DOHH2 (cell line): Measurements from ENCODE around the gene MC1R.

Source experiments
- H3F3A ChIP-seq: fragments of 200-600 bp; sonication (generic), shearing (Covaris generic); 2 replicates; pipeline ENCODE4 v1.6.0; 2016; ENCODE audit warnings: antibody characterized with exemption, mild to moderate bottlenecking; ENCODE audit not compliant: control insufficient read depth, insufficient read depth
- H3K27ac ChIP-seq: fragments of 200-600 bp; sonication (generic); 2 replicates; pipeline ENCODE4 v1.5.1; 2014; ENCODE audit warnings: low read depth, mild to moderate bottlenecking, low read length, moderate library complexity
- H3K27me3 ChIP-seq: fragments of 200-600 bp; sonication (generic); 2 replicates; pipeline ENCODE4 v1.6.1; 2014; ENCODE audit warnings: mild to moderate bottlenecking, low read length, mixed read lengths; ENCODE audit not compliant: control insufficient read depth
- H3K36me3 ChIP-seq: fragments of 200-600 bp; sonication (generic); 2 replicates; pipeline ENCODE4 v1.6.1; 2014; ENCODE audit warnings: mild to moderate bottlenecking, low read length, moderate library complexity, mixed read lengths; ENCODE audit not compliant: control insufficient read depth
- H3K4me1 ChIP-seq: fragments of 200-600 bp; sonication (generic); 2 replicates; pipeline ENCODE4 v1.6.1; 2014; ENCODE audit warnings: mild to moderate bottlenecking, low read length, mixed read lengths; ENCODE audit not compliant: control insufficient read depth
- H3K4me2 ChIP-seq: fragments of 200-600 bp; sonication (generic); 2 replicates; pipeline ENCODE4 v1.6.0; 2014; ENCODE audit warnings: mild to moderate bottlenecking, low read length, moderate library complexity
- H3K4me3 ChIP-seq: fragments of 200-600 bp; sonication (generic); 2 replicates; pipeline ENCODE4 v1.5.1; 2014; ENCODE audit warnings: mild to moderate bottlenecking, low read length, mixed read lengths
- H3K79me2 ChIP-seq: fragments of 200-600 bp; sonication (generic); 2 replicates; pipeline ENCODE4 v1.6.1; 2014; ENCODE audit warnings: mild to moderate bottlenecking, low read length, mixed read lengths; ENCODE audit not compliant: control insufficient read depth
- H3K9me2 ChIP-seq: fragments of 200-600 bp; sonication (generic); replicated peaks from 2 replicates; pipeline ENCODE4 v1.6.1; 2014; ENCODE audit warnings: mild to moderate bottlenecking, low read length, mixed read lengths; ENCODE audit not compliant: control insufficient read depth
- H3K9me3 ChIP-seq: fragments of 200-600 bp; sonication (generic); 2 replicates; pipeline ENCODE4 v1.6.1; 2014; ENCODE audit warnings: antibody characterized with exemption, low read length, mixed read lengths; ENCODE audit not compliant: control insufficient read depth, insufficient read depth
- H4K20me1 ChIP-seq: fragments of 200-600 bp; sonication (generic); 2 replicates; pipeline ENCODE4 v1.6.0; 2014; ENCODE audit warnings: low read depth, mild to moderate bottlenecking, antibody characterized with exemption, low read length, moderate library complexity; ENCODE audit not compliant: control insufficient read depth, insufficient read depth
- CTCF ChIP-seq: fragments of 200-600 bp; sonication (generic); IDR thresholded peaks from one replicate; pipeline ENCODE4 v1.5.1; 2014; ENCODE audit warnings: antibody characterized with exemption, mild to moderate bottlenecking, low read depth, low read length; ENCODE audit not compliant: poor library complexity, severe bottlenecking
- EZH2phosphoT487 ChIP-seq: fragments of 200-600 bp; sonication (generic); IDR thresholded peaks from 2 replicates; pipeline ENCODE4 v1.6.1; 2017; ENCODE audit warnings: borderline replicate concordance, mild to moderate bottlenecking, antibody characterized with exemption, low read length, moderate library complexity, mixed read lengths

MC1R gene

GRCh38 chr16:89911375-89911774 lies 7.3 kb upstream of the MC1R start:
- no peak overlapping the region for H3K4me2 ChIP-seq
- peaks cover 61% of the 10 kb centered on the region for H3K36me3 ChIP-seq

GRCh38 chr16:89912143-89912542 lies 6.5 kb upstream of the MC1R start:
- TF ChIP-seq EZH2phosphoT487 (no peak), CTCF (no peak)
- peaks cover 53% of the 10 kb centered on the region for H3K36me3 ChIP-seq
- peaks cover 29% of the 10 kb centered on the region for H3K4me1 ChIP-seq

More at GRCh38 chr16:89911375-89911774, 7.3 kb upstream of the MC1R start:
- H3K79me2 ChIP-seq = peaks cover 6% of the 10 kb centered on the region; the same call in 1 of the 2 replicates
- peaks cover 7% of the 10 kb centered on the region; the same call in 1 of the 2 replicates for H3K9me3 ChIP-seq
- no peaks in the 10 kb centered on the region for H3K9me2 ChIP-seq
- peaks cover 27% of the 10 kb centered on the region for H3K4me1 ChIP-seq
- no peaks in the 10 kb centered on the region for H3K27me3 ChIP-seq
- H4K20me1 ChIP-seq = no peaks in the 10 kb centered on the region
- TF ChIP-seq CTCF = no peak
- no peak for TF ChIP-seq EZH2phosphoT487
- H3K4me3 ChIP-seq = no peak overlapping the region
- peaks cover 16% of the 10 kb centered on the region for H3F3A ChIP-seq
- no peak overlapping the region for H3K27ac ChIP-seq

GRCh38 chr16:89912627-89913026 lies 6.0 kb upstream of the MC1R start:
- Histone ChIP-seq H4K20me1 (no peaks in the 10 kb centered on the region), H3K79me2 (peaks cover 6% of the 10 kb centered on the region; the same call in 1 of the 2 replicates)

More at GRCh38 chr16:89912143-89912542, 6.5 kb upstream of the MC1R start:
- peaks cover 18% of the 10 kb centered on the region for H3F3A ChIP-seq
- peaks cover 6% of the 10 kb centered on the region; the same call in 1 of the 2 replicates for H3K79me2 ChIP-seq
- H3K27ac ChIP-seq = no peak overlapping the region
- H3K4me2 ChIP-seq = no peak overlapping the region
- H3K27me3 ChIP-seq = no peaks in the 10 kb centered on the region
- H3K9me2 ChIP-seq = no peaks in the 10 kb centered on the region
- H4K20me1 ChIP-seq = no peaks in the 10 kb centered on the region
- no peak overlapping the region for H3K4me3 ChIP-seq
- peaks cover 7% of the 10 kb centered on the region; the same call in 1 of the 2 replicates for H3K9me3 ChIP-seq

More at GRCh38 chr16:89912627-89913026, 6.0 kb upstream of the MC1R start:
- H3K4me2 ChIP-seq = no peak overlapping the region
- peaks cover 21% of the 10 kb centered on the region for H3F3A ChIP-seq
- H3K4me1 ChIP-seq = peaks cover 34% of the 10 kb centered on the region
- H3K4me3 ChIP-seq = no peak overlapping the region
- peaks cover 53% of the 10 kb centered on the region for H3K36me3 ChIP-seq
- H3K9me2 ChIP-seq = no peaks in the 10 kb centered on the region
- H3K27me3 ChIP-seq = no peaks in the 10 kb centered on the region
- no peak for TF ChIP-seq EZH2phosphoT487
- no peak for TF ChIP-seq CTCF
- H3K9me3 ChIP-seq = peaks cover 7% of the 10 kb centered on the region; the same call in 1 of the 2 replicates
- no peak overlapping the region for H3K27ac ChIP-seq
